SK-N-SH treated with all-trans-retinoic acid at 6 μM for 48 hours (cell line): ENCODE data around the gene CYP27B1.

Source experiments
- ATAC-seq: fragments of 200-7000 bp; cut with Tn5 transposase; 3 replicates; pipeline ENCODE4 v1.9.1; 2020; ENCODE audit warnings: mild to moderate bottlenecking, moderate library complexity
- BACH2 ChIP-seq: fragments of 250-450 bp; sonication (Bioruptor Pico); IDR thresholded peaks from 2 replicates; pipeline ENCODE4 v1.9.0; 2021; ENCODE audit warnings: mild to moderate bottlenecking, borderline replicate concordance
- CSDC2 ChIP-seq: fragments of 250-450 bp; sonication (Bioruptor Pico); IDR thresholded peaks from 2 replicates; pipeline ENCODE4 v1.5.0; 2020; ENCODE audit warnings: mild to moderate bottlenecking, moderate library complexity
- GLIS3 ChIP-seq: fragments of 250-450 bp; sonication (Bioruptor Pico); IDR thresholded peaks from 2 replicates; pipeline ENCODE4 v1.5.0; 2020; ENCODE audit warnings: mild to moderate bottlenecking, moderate library complexity
- ISL1 ChIP-seq: fragments of 250-450 bp; sonication (Bioruptor Pico); IDR thresholded peaks from 2 replicates; pipeline ENCODE4 v2.1.2; 2022; ENCODE audit warnings: mild to moderate bottlenecking, moderate library complexity
- OSR1 ChIP-seq: fragments of 250-450 bp; sonication (Bioruptor Pico); IDR thresholded peaks from 2 replicates; pipeline ENCODE4 v1.8.0; 2022; ENCODE audit warnings: moderate library complexity, mild to moderate bottlenecking, inconsistent platforms
- POU6F1 ChIP-seq: fragments of 250-450 bp; sonication (Bioruptor Pico); IDR thresholded peaks from 2 replicates; pipeline ENCODE4 v1.8.0; 2021; ENCODE audit warnings: low read depth, mild to moderate bottlenecking, moderate library complexity, borderline replicate concordance
- PPARA ChIP-seq: fragments of 250-450 bp; sonication (Bioruptor Pico); IDR thresholded peaks from 2 replicates; pipeline ENCODE4 v1.5.0; 2020; ENCODE audit warnings: mild to moderate bottlenecking, borderline replicate concordance
- RARB ChIP-seq: fragments of 250-450 bp; sonication (Bioruptor Pico); IDR thresholded peaks from 2 replicates; pipeline ENCODE4 v1.8.0; 2021; ENCODE audit warnings: mild to moderate bottlenecking, moderate library complexity
- SNAI2 ChIP-seq: fragments of 250-450 bp; sonication (Bioruptor Pico); IDR thresholded peaks from 2 replicates; pipeline ENCODE4 v1.5.0; 2020; ENCODE audit warnings: mild to moderate bottlenecking, moderate library complexity
- TOX ChIP-seq: fragments of 250-450 bp; sonication (Bioruptor Pico); IDR thresholded peaks from 2 replicates; pipeline ENCODE4 v1.8.0; 2021; ENCODE audit warnings: mild to moderate bottlenecking, moderate library complexity, borderline replicate concordance
- TSHZ2 ChIP-seq: fragments of 250-450 bp; sonication (Bioruptor Pico); IDR thresholded peaks from 2 replicates; pipeline ENCODE4 v1.5.0; 2020; ENCODE audit warnings: mild to moderate bottlenecking, moderate library complexity
- ZC3H10 ChIP-seq: fragments of 250-450 bp; sonication (Bioruptor Pico); IDR thresholded peaks from 2 replicates; pipeline ENCODE4 v1.5.1; 2021; ENCODE audit warnings: mild to moderate bottlenecking, moderate library complexity
- ZFP3 ChIP-seq: fragments of 250-450 bp; sonication (Bioruptor Pico); IDR thresholded peaks from 2 replicates; pipeline ENCODE4 v1.5.0; 2020; ENCODE audit warnings: mild to moderate bottlenecking, moderate library complexity
- ZFP30 ChIP-seq: fragments of 450-650 bp; formaldehyde crosslinking; IDR thresholded peaks from 2 replicates; pipeline ENCODE4 v1.5.0; 2022; ENCODE audit warnings: mild to moderate bottlenecking, moderate library complexity
- ZNF70 ChIP-seq: fragments of 450-650 bp; formaldehyde crosslinking; IDR thresholded peaks from 2 replicates; pipeline ENCODE4 v1.5.0; 2020; ENCODE audit warnings: mild to moderate bottlenecking, moderate library complexity
- ZNF8 ChIP-seq: fragments of 450-650 bp; formaldehyde crosslinking; IDR thresholded peaks from 2 replicates; pipeline ENCODE4 v1.5.0; 2020; ENCODE audit warnings: mild to moderate bottlenecking, moderate library complexity
- TF ChIP-seq, protein P1 (sequence below): fragments of 250-450 bp; sonication (Bioruptor Pico); IDR thresholded peaks from 2 replicates; pipeline ENCODE4 v1.5.1; 2021; ENCODE audit warnings: mild to moderate bottlenecking, moderate library complexity
- TF ChIP-seq, protein P2 (sequence below): fragments of 250-450 bp; sonication (Bioruptor Pico); IDR thresholded peaks from 2 replicates; pipeline ENCODE4 v1.8.0; 2020; ENCODE audit warnings: mild to moderate bottlenecking, moderate library complexity, borderline replicate concordance

The CYP27B1 gene

GRCh38 chr12:57783861-57784260, 17.0 kb upstream of the CYP27B1 start:
- ATAC-seq, result no peak
- no peak for TF ChIP-seq OSR1 (CRISPR knock-in tag)
- TF ChIP-seq PPARA, result no peak

DNA sequence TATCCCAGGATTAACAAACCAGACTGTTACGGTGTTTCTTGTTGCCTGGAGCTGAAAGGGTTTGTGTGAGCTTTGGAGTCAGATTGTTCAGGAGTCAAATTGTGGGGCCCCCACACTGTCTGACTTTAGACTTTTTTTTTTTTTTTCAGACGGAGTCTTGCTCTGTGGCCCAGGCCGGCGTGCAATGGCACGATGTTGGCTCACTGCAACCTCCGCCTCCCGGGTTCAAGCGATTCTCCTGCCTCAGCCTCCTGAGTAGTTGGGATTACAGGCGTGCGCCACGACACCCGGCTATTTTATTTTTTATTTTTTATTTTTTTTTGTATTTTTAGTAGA, 16.6 kb upstream of the CYP27B1 start:
- TF ChIP-seq RARB (CRISPR knock-in tag) (no peak), POU6F1 (CRISPR knock-in tag) (no peak), BACH2 (no peak), ZFP30 (CRISPR knock-in tag) (no peak), PPARA (no peak), ISL1 (no peak), OSR1 (CRISPR knock-in tag) (no peak), ZNF8 (CRISPR knock-in tag) (no peak)
- TF ChIP-seq, protein P1, sequence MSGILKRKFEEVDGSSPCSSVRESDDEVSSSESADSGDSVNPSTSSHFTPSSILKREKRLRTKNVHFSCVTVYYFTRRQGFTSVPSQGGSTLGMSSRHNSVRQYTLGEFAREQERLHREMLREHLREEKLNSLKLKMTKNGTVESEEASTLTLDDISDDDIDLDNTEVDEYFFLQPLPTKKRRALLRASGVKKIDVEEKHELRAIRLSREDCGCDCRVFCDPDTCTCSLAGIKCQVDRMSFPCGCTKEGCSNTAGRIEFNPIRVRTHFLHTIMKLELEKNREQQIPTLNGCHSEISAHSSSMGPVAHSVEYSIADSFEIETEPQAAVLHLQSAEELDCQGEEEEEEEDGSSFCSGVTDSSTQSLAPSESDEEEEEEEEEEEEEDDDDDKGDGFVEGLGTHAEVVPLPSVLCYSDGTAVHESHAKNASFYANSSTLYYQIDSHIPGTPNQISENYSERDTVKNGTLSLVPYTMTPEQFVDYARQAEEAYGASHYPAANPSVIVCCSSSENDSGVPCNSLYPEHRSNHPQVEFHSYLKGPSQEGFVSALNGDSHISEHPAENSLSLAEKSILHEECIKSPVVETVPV (CRISPR knock-in tag), result no peak
- ATAC-seq, result no peak

GRCh38 chr12:57782608-57783465, 16.0 kb upstream of the CYP27B1 start, which contains the start of gene TSFM:
Gene TSFM (plus strand): TSS chr12:57782787. CDS start chr12:57782802, 15 bp downstream.
- peak; percentile 91 for ATAC-seq
- TF ChIP-seq TSHZ2 (CRISPR knock-in tag) (0 out of 2 replicates have a peak, but pooled peaks have one; percentile 13), SNAI2 (no peak), ZC3H10 (no peak), GLIS3 (CRISPR knock-in tag) (no peak), TOX (CRISPR knock-in tag) (no peak), ZFP3 (CRISPR knock-in tag) (no peak), ISL1 (no peak)
- TF ChIP-seq, protein P2, sequence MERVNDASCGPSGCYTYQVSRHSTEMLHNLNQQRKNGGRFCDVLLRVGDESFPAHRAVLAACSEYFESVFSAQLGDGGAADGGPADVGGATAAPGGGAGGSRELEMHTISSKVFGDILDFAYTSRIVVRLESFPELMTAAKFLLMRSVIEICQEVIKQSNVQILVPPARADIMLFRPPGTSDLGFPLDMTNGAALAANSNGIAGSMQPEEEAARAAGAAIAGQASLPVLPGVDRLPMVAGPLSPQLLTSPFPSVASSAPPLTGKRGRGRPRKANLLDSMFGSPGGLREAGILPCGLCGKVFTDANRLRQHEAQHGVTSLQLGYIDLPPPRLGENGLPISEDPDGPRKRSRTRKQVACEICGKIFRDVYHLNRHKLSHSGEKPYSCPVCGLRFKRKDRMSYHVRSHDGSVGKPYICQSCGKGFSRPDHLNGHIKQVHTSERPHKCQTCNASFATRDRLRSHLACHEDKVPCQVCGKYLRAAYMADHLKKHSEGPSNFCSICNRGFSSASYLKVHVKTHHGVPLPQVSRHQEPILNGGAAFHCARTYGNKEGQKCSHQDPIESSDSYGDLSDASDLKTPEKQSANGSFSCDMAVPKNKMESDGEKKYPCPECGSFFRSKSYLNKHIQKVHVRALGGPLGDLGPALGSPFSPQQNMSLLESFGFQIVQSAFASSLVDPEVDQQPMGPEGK (CRISPR knock-in tag), result peak; percentile 74; the same call in 1 of the 2 replicates
- TF ChIP-seq, all 23 proteins: peak for 2

GRCh38 chr12:57782243-57782607, 15.3 kb upstream of the CYP27B1 start:
- TF ChIP-seq, protein P1 (CRISPR knock-in tag), result no peak
- TF ChIP-seq CSDC2 (no peak), ZNF70 (no peak), ZFP30 (CRISPR knock-in tag) (no peak), RARB (CRISPR knock-in tag) (no peak), PPARA (no peak), GLIS3 (CRISPR knock-in tag) (no peak)
- TF ChIP-seq, all 23 proteins: peak for 0
- no peak for ATAC-seq
